NCI-H446 (cell line): ENCODE measurements around the gene TECPR2.
"Not testable (repeated sequence)": the region's sequence is repeated elsewhere in the genome, so short reads cannot be mapped to it uniquely, and the experiment has no call there.

Experiments
- DNase-seq, 2 experiments: peaks; one replicate each; lab custom pipeline; 2025; lab: John Stamatoyannopoulos, UW

TECPR2 gene

GRCh38 chr14:102330806-102331205, 31.9 kb upstream of the TECPR2 start:
- no peak for DNase-seq

GRCh38 chr14:102333390-102333789, 29.4 kb upstream of the TECPR2 start:
- no peak for DNase-seq

GRCh38 chr14:102333795-102334705, 28.7 kb upstream of the TECPR2 start:
- no peak for DNase-seq

- DNase-seq, result no peak
Observed at GRCh38 chr14:102335163-102335562, 27.6 kb upstream of the TECPR2 start.

GRCh38 chr14:102338724-102339123, 24.0 kb upstream of the TECPR2 start:
- DNase-seq, result no peak

GRCh38 chr14:102341566-102341965, 21.2 kb upstream of the TECPR2 start:
- no peak for DNase-seq

- DNase-seq, result no peak
Observed at GRCh38 chr14:102342238-102342637, 20.5 kb upstream of the TECPR2 start.

- no peak for DNase-seq
Observed at GRCh38 chr14:102344084-102344483, 18.7 kb upstream of the TECPR2 start.

- DNase-seq, result no peak
Observed at GRCh38 chr14:102344485-102344884, 18.3 kb upstream of the TECPR2 start.

- DNase-seq, result no peak
Observed at GRCh38 chr14:102345232-102345631, 17.5 kb upstream of the TECPR2 start.

GRCh38 chr14:102346645-102347044, 16.1 kb upstream of the TECPR2 start:
- no peak for DNase-seq

GRCh38 chr14:102348376-102348775, 14.4 kb upstream of the TECPR2 start:
- DNase-seq, result no peak

- DNase-seq, result no peak
Observed at GRCh38 chr14:102351023-102351422, 11.7 kb upstream of the TECPR2 start.

GRCh38 chr14:102351593-102351992, 11.1 kb upstream of the TECPR2 start:
- DNase-seq, result not testable (repeated sequence)

GRCh38 chr14:102352213-102352612, 10.5 kb upstream of the TECPR2 start:
- no peak for DNase-seq

GRCh38 chr14:102353126-102353619, 9.6 kb upstream of the TECPR2 start:
- no peak for DNase-seq

- no peak for DNase-seq
Observed at GRCh38 chr14:102356280-102356679, 6.5 kb upstream of the TECPR2 start.

GRCh38 chr14:102359341-102359740, 3.4 kb upstream of the TECPR2 start:
- no peak for DNase-seq

- DNase-seq, result no peak
Observed at GRCh38 chr14:102360388-102360787, 2.4 kb upstream of the TECPR2 start.

- DNase-seq, result no peak
Observed at GRCh38 chr14:102362084-102362483, 657 bp upstream of the TECPR2 start.

- no peak for DNase-seq
Observed at GRCh38 chr14:102363182-102363943, 622 bp downstream of the TECPR2 start.

- no peak for DNase-seq
Observed at GRCh38 chr14:102370305-102370809, 7.6 kb downstream of the TECPR2 start.

- DNase-seq, result no peak
Observed at GRCh38 chr14:102371361-102371760, 8.6 kb downstream of the TECPR2 start.
